ENCODE measurements around the gene CDK19. TPM values are rescaled to one million over a fixed set of nuclear protein-coding genes. Genes with fewer than 3 reads are reported as not detected.

The CDK19 gene
- polyA plus RNA-seq, 1 donor from 2014 or later, result 40.7 TPM

- Histone ChIP-seq H3K4me3 (ENCODE audit: low read length) (no peak overlapping the region), H3K9ac (ENCODE audit: low read length) (no peak overlapping the region), H3K27ac (ENCODE audit: low read length) (no peak overlapping the region), H3K36me3 (ENCODE audit: insufficient read depth, low read length) (no peaks in the 10 kb centered on the region), H3K9me3 (ENCODE audit: low read length) (no peaks in the 10 kb centered on the region), H3K79me2 (replicated peaks; ENCODE audit: insufficient read depth, low read length) (no peaks in the 10 kb centered on the region), H4K20me1 (ENCODE audit: insufficient read depth) (no peaks in the 10 kb centered on the region), H3F3A (ENCODE audit: insufficient read depth, low read length, poor library complexity, severe bottlenecking) (no peaks in the 10 kb centered on the region), H3K4me2 (ENCODE audit: low read length) (no peak overlapping the region), H3K9me2 (ENCODE audit: insufficient read depth, low read length) (no peaks in the 10 kb centered on the region), H3K27me3 (ENCODE audit: insufficient read depth, low read depth, low read length) (no peaks in the 10 kb centered on the region), H2AFZ (ENCODE audit: low read depth, low read length) (no peak overlapping the region)
- no peak for TF ChIP-seq RAD21 (conservative IDR thresholded peaks at IDR 0.05)
- no peak for TF ChIP-seq SMC3 (conservative IDR thresholded peaks at IDR 0.05; ENCODE audit: poor library complexity)
- TF ChIP-seq EP300 (conservative IDR thresholded peaks at IDR 0.05; ENCODE audit: poor library complexity, severe bottlenecking), result no peak
- TF ChIP-seq REST (IDR thresholded peaks at IDR 0.05; ENCODE audit: borderline replicate concordance), result no peak
- TF ChIP-seq EZH2 (IDR thresholded peaks at IDR 0.05; ENCODE audit: borderline replicate concordance, insufficient read depth, low read length, poor library complexity, severe bottlenecking), result no peak
- no peak for TF ChIP-seq POLR2AphosphoS5 (IDR thresholded peaks at IDR 0.05)
- TF ChIP-seq, protein P1, sequence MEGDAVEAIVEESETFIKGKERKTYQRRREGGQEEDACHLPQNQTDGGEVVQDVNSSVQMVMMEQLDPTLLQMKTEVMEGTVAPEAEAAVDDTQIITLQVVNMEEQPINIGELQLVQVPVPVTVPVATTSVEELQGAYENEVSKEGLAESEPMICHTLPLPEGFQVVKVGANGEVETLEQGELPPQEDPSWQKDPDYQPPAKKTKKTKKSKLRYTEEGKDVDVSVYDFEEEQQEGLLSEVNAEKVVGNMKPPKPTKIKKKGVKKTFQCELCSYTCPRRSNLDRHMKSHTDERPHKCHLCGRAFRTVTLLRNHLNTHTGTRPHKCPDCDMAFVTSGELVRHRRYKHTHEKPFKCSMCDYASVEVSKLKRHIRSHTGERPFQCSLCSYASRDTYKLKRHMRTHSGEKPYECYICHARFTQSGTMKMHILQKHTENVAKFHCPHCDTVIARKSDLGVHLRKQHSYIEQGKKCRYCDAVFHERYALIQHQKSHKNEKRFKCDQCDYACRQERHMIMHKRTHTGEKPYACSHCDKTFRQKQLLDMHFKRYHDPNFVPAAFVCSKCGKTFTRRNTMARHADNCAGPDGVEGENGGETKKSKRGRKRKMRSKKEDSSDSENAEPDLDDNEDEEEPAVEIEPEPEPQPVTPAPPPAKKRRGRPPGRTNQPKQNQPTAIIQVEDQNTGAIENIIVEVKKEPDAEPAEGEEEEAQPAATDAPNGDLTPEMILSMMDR (IDR thresholded peaks at IDR 0.05; ENCODE audit: poor library complexity, severe bottlenecking), result no peak
- TF ChIP-seq TAF1 (IDR thresholded peaks at IDR 0.05; ENCODE audit: low read depth), result no peak
- TF ChIP-seq MXI1 (conservative IDR thresholded peaks at IDR 0.05; ENCODE audit: poor library complexity, severe bottlenecking), result no peak
Observed at GRCh38 chr6:110561008-110561396, 254.3 kb downstream of the CDK19 start.

- TF ChIP-seq, protein P1 (IDR thresholded peaks at IDR 0.05; ENCODE audit: poor library complexity, severe bottlenecking), result no peak
Observed at GRCh38 chr6:110560239-110561007, 254.8 kb downstream of the CDK19 start.

More at GRCh38 chr6:110560239-110561007, 254.8 kb downstream of the CDK19 start:
- no peak overlapping the region for H3K9ac ChIP-seq (ENCODE audit: low read length)
- no peak overlapping the region for H3K4me2 ChIP-seq (ENCODE audit: low read length)
- H3K27ac ChIP-seq (ENCODE audit: low read length), result no peak overlapping the region
- H3F3A ChIP-seq (ENCODE audit: insufficient read depth, low read length, poor library complexity, severe bottlenecking), result no peaks in the 10 kb centered on the region
- H3K4me3 ChIP-seq (ENCODE audit: low read length), result no peak overlapping the region
- H3K36me3 ChIP-seq (ENCODE audit: insufficient read depth, low read length), result no peaks in the 10 kb centered on the region
- no peaks in the 10 kb centered on the region for H3K79me2 ChIP-seq (replicated peaks; ENCODE audit: insufficient read depth, low read length)
- no peaks in the 10 kb centered on the region for H3K27me3 ChIP-seq (ENCODE audit: insufficient read depth, low read depth, low read length)
- H3K9me3 ChIP-seq (ENCODE audit: low read length), result no peaks in the 10 kb centered on the region
- H2AFZ ChIP-seq (ENCODE audit: low read depth, low read length), result no peak overlapping the region
- no peaks in the 10 kb centered on the region for H4K20me1 ChIP-seq (ENCODE audit: insufficient read depth)
- no peaks in the 10 kb centered on the region for H3K9me2 ChIP-seq (ENCODE audit: insufficient read depth, low read length)

Small RNAs within 50 kb of the gene (small RNA-seq; reads per million reads assigned to genes)
- gene RNU6-1115P (0 reads per million in 3 experiments), gene RNU6-957P (0 reads per million in 3 experiments), gene SNORA40C (0 to 0.08 (median 0.03) reads per million in 3 experiments)

Other genes with a start within 250 kb of the CDK19 start
- 77.6 and 86.5 TPM in 2 replicates for gene AMD1, start 59.3 kb upstream of the CDK19 start, polyA plus RNA-seq
- 77.8 and 96.2 TPM in 2 replicates for gene GTF3C6, start 143.2 kb upstream of the CDK19 start, polyA plus RNA-seq
- gene RPF2, start 166.6 kb upstream of the CDK19 start, polyA plus RNA-seq, result 16.1 TPM in 2 replicates

All from neural cell (in vitro differentiated cells).